HL-60 (cell line): ENCODE data around the gene PTPRN.
A peak's percentile ranks its signal among the peaks of the same experiment; 100 is the strongest.

Experiments
- CTCF ChIP-seq: IDR thresholded peaks from one replicate; pipeline ENCODE4 v1.5.1; 2011; ENCODE audit warnings: low read length, control low read depth, inconsistent platforms; ENCODE audit not compliant: insufficient read depth
- GABPA ChIP-seq: IDR thresholded peaks from 2 replicates; pipeline ENCODE4 v1.6.1; 2012; ENCODE audit warnings: low read depth
- POLR2AphosphoS5 ChIP-seq: IDR thresholded peaks from 2 replicates; pipeline ENCODE4 v1.6.1; 2012; ENCODE audit warnings: low read depth
- REST ChIP-seq: IDR thresholded peaks from 2 replicates; pipeline ENCODE4 v1.6.1; 2012; ENCODE audit warnings: low read depth; ENCODE audit not compliant: insufficient replicate concordance

- TF ChIP-seq GABPA (no peak), REST (peak; percentile 13), CTCF (peak; percentile 97), POLR2AphosphoS5 (no peak)
These were observed 10.3 kb downstream of the PTPRN start for GRCh38 chr2:219298759-219299371.
